CD14-positive monocyte (primary cell): Measurements from ENCODE around the gene CCBE1. TPM values are rescaled to one million over a fixed set of nuclear protein-coding genes. Genes with fewer than 3 reads are reported as not detected.

Experiments
- DNase-seq, 3 donors: peaks; one replicate each; pipeline ENCODE4 v3.0.0-alpha.2; 2011 to 2022
- H2AFZ ChIP-seq: 2 replicates; pipeline ENCODE4 v1.6.0; 2012; ENCODE audit warnings: mild to moderate bottlenecking, low read depth, low read length, inconsistent platforms; ENCODE audit not compliant: insufficient read depth, poor library complexity, severe bottlenecking
- H3K27ac ChIP-seq, 2 donors: 1 replicate in 1 of 2; 2 replicates in 1 of 2; pipeline ENCODE4 v1.5.1; 2012 to 2013; ENCODE audit warnings: low read length in 2 of 2, control low read depth in 1 of 2, inconsistent platforms in 1 of 2, low read depth in 1 of 2, mild to moderate bottlenecking in 1 of 2
- H3K27me3 ChIP-seq, 2 donors: one replicate each; pipeline versions ENCODE4 v1.6.0 to v1.6.1; 2011 to 2013; ENCODE audit warnings: low read length in 2 of 2; ENCODE audit not compliant: control insufficient read depth in 2 of 2, insufficient read depth in 2 of 2
- H3K36me3 ChIP-seq, 2 donors: replicated peaks in 1 of 2; 1 replicate in 1 of 2; 2 replicates in 1 of 2; pipeline versions ENCODE4 v1.5.1 to v1.6.1; 2012 to 2013; ENCODE audit warnings: low read length in 2 of 2, control low read depth in 1 of 2, inconsistent platforms in 1 of 2, mild to moderate bottlenecking in 1 of 2; ENCODE audit not compliant: insufficient read depth in 2 of 2, control insufficient read depth in 1 of 2
- H3K4me1 ChIP-seq, 2 donors: 1 replicate in 1 of 2; 2 replicates in 1 of 2; pipeline versions ENCODE4 v1.5.1 to v1.6.1; 2012 to 2013; ENCODE audit warnings: low read length in 2 of 2, control low read depth in 1 of 2, inconsistent platforms in 1 of 2, mild to moderate bottlenecking in 1 of 2, moderate library complexity in 1 of 2; ENCODE audit not compliant: insufficient read depth in 2 of 2, control insufficient read depth in 1 of 2
- H3K4me2 ChIP-seq: replicated peaks from 2 replicates; pipeline ENCODE3; 2012; ENCODE audit warnings: low read length, moderate library complexity, mild to moderate bottlenecking; ENCODE audit not compliant: poor library complexity, severe bottlenecking; ENCODE audit errors: extremely low read depth
- H3K4me3 ChIP-seq, 3 experiments: fragments of 200-600 bp in 1 of 3; sonication (generic) in 1 of 3; replicated peaks in 1 of 3; 1 replicate in 2 of 3; 2 replicates in 1 of 3; pipeline ENCODE4 v1.5.1; 2011 to 2013; ENCODE audit warnings: low read length in 3 of 3, mild to moderate bottlenecking in 3 of 3, control low read depth in 2 of 3, low read depth in 2 of 3, inconsistent platforms in 1 of 3, moderate library complexity in 1 of 3
- H3K79me2 ChIP-seq: 2 replicates; pipeline ENCODE4 v1.6.0; 2012; ENCODE audit warnings: mild to moderate bottlenecking, control low read depth, inconsistent platforms, low read length, moderate library complexity; ENCODE audit not compliant: insufficient read depth
- H3K9ac ChIP-seq: 2 replicates; pipeline ENCODE4 v1.6.0; 2017; ENCODE audit warnings: low read length, mild to moderate bottlenecking; ENCODE audit not compliant: insufficient read depth, poor library complexity, severe bottlenecking
- H3K9me3 ChIP-seq, 2 donors: replicated peaks in 1 of 2; 1 replicate in 1 of 2; 2 replicates in 1 of 2; pipeline versions ENCODE4 v1.5.1 to v1.6.1; 2012 to 2013; ENCODE audit warnings: low read length in 2 of 2, control low read depth in 1 of 2; ENCODE audit not compliant: control insufficient read depth in 1 of 2, insufficient read depth in 1 of 2
- H4K20me1 ChIP-seq: 2 replicates; pipeline ENCODE4 v1.6.0; 2012; ENCODE audit warnings: mild to moderate bottlenecking, low read length, control low read depth, moderate library complexity; ENCODE audit not compliant: insufficient read depth
- H3K27ac Mint-ChIP-seq, 7 donors: one replicate each; pipeline ENCODE4 v1.8.0; 2020; ENCODE audit warnings: mild to moderate bottlenecking in 7 of 7, mixed read lengths in 7 of 7, moderate library complexity in 6 of 7, inconsistent platforms in 2 of 7
- H3K27me3 Mint-ChIP-seq, 3 donors: one replicate each; pipeline ENCODE4 v1.8.0; 2021 to 2022; ENCODE audit warnings: low read depth in 3 of 3, mild to moderate bottlenecking in 3 of 3, mixed read lengths in 3 of 3, moderate library complexity in 3 of 3, inconsistent platforms in 1 of 3
- H3K36me3 Mint-ChIP-seq, 2 donors: one replicate each; pipeline ENCODE4 v1.8.0; 2020; ENCODE audit warnings: mixed read lengths in 2 of 2, inconsistent platforms in 1 of 2, mild to moderate bottlenecking in 1 of 2
- H3K4me1 Mint-ChIP-seq: one replicate; pipeline ENCODE4 v1.8.0; 2020; ENCODE audit warnings: mild to moderate bottlenecking, mixed read lengths
- H3K4me3 Mint-ChIP-seq, 2 donors: one replicate each; pipeline ENCODE4 v1.8.0; 2020; ENCODE audit warnings: mild to moderate bottlenecking in 2 of 2, mixed read lengths in 2 of 2, moderate library complexity in 1 of 2
- H3K9me3 Mint-ChIP-seq, 7 donors: one replicate each; pipeline ENCODE4 v1.8.0; 2020 to 2022; ENCODE audit warnings: mixed read lengths in 7 of 7, mild to moderate bottlenecking in 6 of 7, moderate library complexity in 6 of 7, inconsistent platforms in 2 of 7
- WGBS: methylation state at CpG from one replicate; pipeline ENCODE4 v1.1.5; 2013; ENCODE audit warnings: missing lambda C conversion rate; ENCODE audit not compliant: insufficient coverage; 5-methylcytosine and 5-hydroxymethylcytosine counted together
- intact Hi-C, 2 donors: fragments of 100-400 bp; cut with micrococcal nuclease; formaldehyde crosslinking; loops; one replicate each; pipeline versions ENCODE4 v1.15.0 to v1.15.1; 2023
- polyA plus RNA-seq, 3 donors: library from polyadenylated mRNA; depleted of rRNA in 1 of 3; unstranded in 2 of 3; stranded (reverse) in 1 of 3; fragments of 300-500 nt in 2 of 3; fragments of >200 nt in 1 of 3; fragmentation: Illumina TruSeq in 2 of 3; gene quantifications; 1 replicate in 2 of 3; 2 replicates in 1 of 3; pipeline ENCODE4 v1.2.3, GENCODE V29; 2012 to 2021
- TF ChIP-seq, protein P1 (sequence below): fragments of 200-600 bp; IDR thresholded peaks from one replicate; pipeline ENCODE4 v1.8.0; 2022; ENCODE audit warnings: antibody characterized with exemption, mild to moderate bottlenecking

The CCBE1 gene
- polyA plus RNA-seq, 3 donors = not detected

- Mint-ChIP-seq H3K4me3 (no peak overlapping the region), H3K9me3 (no peaks in the 10 kb centered on the region), H3K4me1 (no peaks in the 10 kb centered on the region), H3K36me3 (no peaks in the 10 kb centered on the region), H3K27me3 (peaks cover 0 to 2% (median 2%) of the 10 kb centered on the region in 3 donors), H3K27ac (no peak overlapping the region)
- DNase-seq = no peak
- no peak overlapping the region for H2AFZ ChIP-seq
- H3K4me3 ChIP-seq = no peak overlapping the region
- WGBS = 92% methylated on average over 2 of the region's 6 CpGs
- intact Hi-C loops = no loop called here
- no peak overlapping the region for H3K9ac ChIP-seq
- no peaks in the 10 kb centered on the region for H3K9me3 ChIP-seq
- no peak overlapping the region for H3K27ac ChIP-seq
- H4K20me1 ChIP-seq = no peaks in the 10 kb centered on the region
- H3K36me3 ChIP-seq = no peaks in the 10 kb centered on the region
- H3K79me2 ChIP-seq = no peaks in the 10 kb centered on the region
- no peaks in the 10 kb centered on the region for H3K4me1 ChIP-seq
- H3K27me3 ChIP-seq = no peaks in the 10 kb centered on the region
- H3K4me2 ChIP-seq = no peak overlapping the region
- TF ChIP-seq, protein P1, sequence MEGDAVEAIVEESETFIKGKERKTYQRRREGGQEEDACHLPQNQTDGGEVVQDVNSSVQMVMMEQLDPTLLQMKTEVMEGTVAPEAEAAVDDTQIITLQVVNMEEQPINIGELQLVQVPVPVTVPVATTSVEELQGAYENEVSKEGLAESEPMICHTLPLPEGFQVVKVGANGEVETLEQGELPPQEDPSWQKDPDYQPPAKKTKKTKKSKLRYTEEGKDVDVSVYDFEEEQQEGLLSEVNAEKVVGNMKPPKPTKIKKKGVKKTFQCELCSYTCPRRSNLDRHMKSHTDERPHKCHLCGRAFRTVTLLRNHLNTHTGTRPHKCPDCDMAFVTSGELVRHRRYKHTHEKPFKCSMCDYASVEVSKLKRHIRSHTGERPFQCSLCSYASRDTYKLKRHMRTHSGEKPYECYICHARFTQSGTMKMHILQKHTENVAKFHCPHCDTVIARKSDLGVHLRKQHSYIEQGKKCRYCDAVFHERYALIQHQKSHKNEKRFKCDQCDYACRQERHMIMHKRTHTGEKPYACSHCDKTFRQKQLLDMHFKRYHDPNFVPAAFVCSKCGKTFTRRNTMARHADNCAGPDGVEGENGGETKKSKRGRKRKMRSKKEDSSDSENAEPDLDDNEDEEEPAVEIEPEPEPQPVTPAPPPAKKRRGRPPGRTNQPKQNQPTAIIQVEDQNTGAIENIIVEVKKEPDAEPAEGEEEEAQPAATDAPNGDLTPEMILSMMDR = no peak
Observed at GRCh38 chr18:59674186-59674902, 22.9 kb downstream of the CCBE1 start.

DNA sequence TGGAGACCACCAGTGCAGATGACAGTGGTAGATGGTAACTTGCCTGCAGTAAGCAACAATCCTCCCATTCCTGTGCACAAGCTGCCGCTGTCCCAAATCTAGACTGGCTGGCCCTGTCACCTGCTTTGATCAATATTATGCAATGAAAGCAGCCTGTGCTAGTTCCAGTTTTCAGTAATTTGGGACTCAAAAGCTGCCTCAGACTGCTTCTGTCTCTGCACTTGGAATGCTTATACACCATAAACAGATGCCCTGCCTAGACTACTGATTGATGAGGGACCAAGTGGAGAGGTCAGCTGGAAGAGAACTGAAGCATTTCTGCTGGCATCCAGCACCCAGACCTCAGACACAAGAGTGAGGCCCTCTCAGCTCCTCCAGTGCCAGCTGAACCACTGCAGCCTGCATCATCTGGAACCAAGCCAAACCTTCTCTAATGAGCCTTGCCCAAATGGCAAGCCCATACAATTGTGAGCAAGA is 24.9 kb downstream of the CCBE1 start:
- peaks cover 2% of the 10 kb centered on the region in 3 donors for H3K27me3 Mint-ChIP-seq
- no peak overlapping the region for H3K27ac ChIP-seq
- no peaks in the 10 kb centered on the region for H3K36me3 ChIP-seq
- TF ChIP-seq, protein P1 = no peak
- intact Hi-C loops = no loop called here
- DNase-seq = no peak
- H3K4me3 Mint-ChIP-seq = no peak overlapping the region
- H3K4me3 ChIP-seq = no peak overlapping the region
- H3K4me2 ChIP-seq = no peak overlapping the region
- WGBS = 100% methylated on average over 1 of the region's 1 CpG
- H3K9ac ChIP-seq = no peak overlapping the region
- no peaks in the 10 kb centered on the region for H3K36me3 Mint-ChIP-seq
- no peaks in the 10 kb centered on the region for H3K9me3 ChIP-seq
- H3K4me1 Mint-ChIP-seq = no peaks in the 10 kb centered on the region
- H4K20me1 ChIP-seq = no peaks in the 10 kb centered on the region
- no peaks in the 10 kb centered on the region for H3K4me1 ChIP-seq
- H2AFZ ChIP-seq = no peak overlapping the region
- H3K9me3 Mint-ChIP-seq = peaks cover 0 to 2% (median 0%) of the 10 kb centered on the region in 7 donors
- H3K27ac Mint-ChIP-seq = no peak overlapping the region
- no peaks in the 10 kb centered on the region for H3K27me3 ChIP-seq
- no peaks in the 10 kb centered on the region for H3K79me2 ChIP-seq
